Measurements from ENCODE around the gene RSU1. TPM values are rescaled to one million over a fixed set of nuclear protein-coding genes. Genes with fewer than 3 reads are reported as not detected.

Gene RSU1
- total RNA-seq, 1 donor from 2014 or later: 29.0 TPM

DNA sequence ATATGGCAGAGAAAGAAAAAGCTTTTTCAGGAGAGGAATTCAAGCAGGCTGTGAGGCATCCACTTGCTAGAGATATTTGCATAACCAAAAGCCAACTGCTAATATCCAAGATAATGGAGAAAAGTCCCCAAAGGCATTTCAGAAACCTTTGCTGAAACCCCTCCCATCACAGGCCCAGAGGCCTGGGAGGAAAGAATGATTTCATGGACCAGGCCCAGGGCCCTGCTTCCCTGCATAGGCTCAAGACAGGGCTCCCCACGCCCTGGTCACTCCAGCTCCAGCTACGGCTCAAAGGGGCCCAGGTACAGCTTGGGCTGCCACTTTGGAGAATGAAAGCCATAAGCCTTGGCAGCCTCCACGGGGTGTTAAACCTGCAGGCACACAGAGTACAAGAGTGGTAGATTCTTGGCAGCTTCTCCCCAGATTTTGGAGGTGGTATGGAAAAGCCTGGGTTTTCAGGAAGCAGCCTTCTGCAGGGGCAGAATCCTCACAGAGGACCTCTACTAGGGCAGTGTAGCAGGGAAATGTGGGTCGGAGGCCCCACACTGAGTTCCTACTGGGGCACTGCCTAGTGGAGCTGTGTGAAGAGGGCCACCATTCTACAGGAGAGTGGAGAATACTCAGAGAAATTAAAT lies 5.6 kb upstream of the RSU1 start:
- peaks cover 17% of the 10 kb centered on the region for H3K9me3 Mint-ChIP-seq (ENCODE audit: low read depth)
- H3K4me3 Mint-ChIP-seq (ENCODE audit: low read depth): no peak overlapping the region

GRCh38 chr10:16822027-16822426 lies 4.8 kb upstream of the RSU1 start:
- DNase-seq (ENCODE audit: low spot score, unreplicated experiment): no peak
- TF ChIP-seq, protein P1, sequence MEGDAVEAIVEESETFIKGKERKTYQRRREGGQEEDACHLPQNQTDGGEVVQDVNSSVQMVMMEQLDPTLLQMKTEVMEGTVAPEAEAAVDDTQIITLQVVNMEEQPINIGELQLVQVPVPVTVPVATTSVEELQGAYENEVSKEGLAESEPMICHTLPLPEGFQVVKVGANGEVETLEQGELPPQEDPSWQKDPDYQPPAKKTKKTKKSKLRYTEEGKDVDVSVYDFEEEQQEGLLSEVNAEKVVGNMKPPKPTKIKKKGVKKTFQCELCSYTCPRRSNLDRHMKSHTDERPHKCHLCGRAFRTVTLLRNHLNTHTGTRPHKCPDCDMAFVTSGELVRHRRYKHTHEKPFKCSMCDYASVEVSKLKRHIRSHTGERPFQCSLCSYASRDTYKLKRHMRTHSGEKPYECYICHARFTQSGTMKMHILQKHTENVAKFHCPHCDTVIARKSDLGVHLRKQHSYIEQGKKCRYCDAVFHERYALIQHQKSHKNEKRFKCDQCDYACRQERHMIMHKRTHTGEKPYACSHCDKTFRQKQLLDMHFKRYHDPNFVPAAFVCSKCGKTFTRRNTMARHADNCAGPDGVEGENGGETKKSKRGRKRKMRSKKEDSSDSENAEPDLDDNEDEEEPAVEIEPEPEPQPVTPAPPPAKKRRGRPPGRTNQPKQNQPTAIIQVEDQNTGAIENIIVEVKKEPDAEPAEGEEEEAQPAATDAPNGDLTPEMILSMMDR (IDR thresholded peaks at IDR 0.05; ENCODE audit: unreplicated experiment): no peak
- H3K27ac Mint-ChIP-seq: no peak overlapping the region
- peaks cover 3% of the 10 kb centered on the region for H3K4me1 Mint-ChIP-seq (ENCODE audit: low read depth)
- H3K36me3 Mint-ChIP-seq (ENCODE audit: insufficient read depth): peaks cover 4% of the 10 kb centered on the region
- peaks cover 5% of the 10 kb centered on the region for H3K27me3 Mint-ChIP-seq
- H3K9me3 Mint-ChIP-seq (ENCODE audit: low read depth): peaks cover 17% of the 10 kb centered on the region
- no peak overlapping the region for H3K4me3 Mint-ChIP-seq (ENCODE audit: low read depth)

More for the DNA sequence above, 5.6 kb upstream of the RSU1 start:
- no peak for DNase-seq (ENCODE audit: low spot score, unreplicated experiment)
- TF ChIP-seq, protein P1 (IDR thresholded peaks at IDR 0.05; ENCODE audit: unreplicated experiment): no peak
- H3K36me3 Mint-ChIP-seq (ENCODE audit: insufficient read depth): peaks cover 4% of the 10 kb centered on the region
- H3K27me3 Mint-ChIP-seq: peaks cover 5% of the 10 kb centered on the region
- H3K27ac Mint-ChIP-seq: no peak overlapping the region
- peaks cover 3% of the 10 kb centered on the region for H3K4me1 Mint-ChIP-seq (ENCODE audit: low read depth)

DNA sequence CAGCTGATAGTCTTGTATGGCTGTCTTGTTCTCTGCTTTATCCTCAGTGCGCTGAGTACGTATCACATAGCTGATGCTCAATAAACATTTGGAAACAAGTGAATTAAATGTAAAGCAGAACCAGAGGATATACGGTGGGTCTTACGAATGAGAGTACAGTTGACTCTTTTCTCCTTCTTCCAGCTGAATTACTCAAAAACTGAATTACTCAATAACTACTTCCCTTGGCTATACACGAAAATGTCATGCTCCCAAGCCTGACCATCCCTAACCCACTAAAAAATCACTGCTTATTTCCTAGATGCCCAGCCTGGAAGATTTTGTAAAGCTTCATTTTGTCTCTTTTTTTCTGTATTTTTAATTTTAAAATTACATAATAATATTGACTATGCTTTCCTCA lies 3.2 kb upstream of the RSU1 start:
- TF ChIP-seq, protein P1 (IDR thresholded peaks at IDR 0.05; ENCODE audit: unreplicated experiment): no peak
- H3K27me3 Mint-ChIP-seq: peaks cover 5% of the 10 kb centered on the region
- H3K4me3 Mint-ChIP-seq (ENCODE audit: low read depth): no peak overlapping the region
- DNase-seq (ENCODE audit: low spot score, unreplicated experiment): no peak
- H3K9me3 Mint-ChIP-seq (ENCODE audit: low read depth): peaks cover 17% of the 10 kb centered on the region
- peaks cover 8% of the 10 kb centered on the region for H3K4me1 Mint-ChIP-seq (ENCODE audit: low read depth)
- H3K27ac Mint-ChIP-seq: no peak overlapping the region
- H3K36me3 Mint-ChIP-seq (ENCODE audit: insufficient read depth): peaks cover 4% of the 10 kb centered on the region

GRCh38 chr10:16820018-16820417 lies 2.8 kb upstream of the RSU1 start:
- DNase-seq (ENCODE audit: low spot score, unreplicated experiment): no peak
- H3K4me1 Mint-ChIP-seq (ENCODE audit: low read depth): peaks cover 8% of the 10 kb centered on the region
- H3K36me3 Mint-ChIP-seq (ENCODE audit: insufficient read depth): peaks cover 4% of the 10 kb centered on the region
- peaks cover 17% of the 10 kb centered on the region for H3K9me3 Mint-ChIP-seq (ENCODE audit: low read depth)
- peaks cover 5% of the 10 kb centered on the region for H3K27me3 Mint-ChIP-seq
- H3K27ac Mint-ChIP-seq: no peak overlapping the region
- no peak overlapping the region for H3K4me3 Mint-ChIP-seq (ENCODE audit: low read depth)
- TF ChIP-seq, protein P1 (IDR thresholded peaks at IDR 0.05; ENCODE audit: unreplicated experiment): no peak

- TF ChIP-seq, protein P1 (IDR thresholded peaks at IDR 0.05; ENCODE audit: unreplicated experiment): no peak
- DNase-seq (ENCODE audit: low spot score, unreplicated experiment): no peak
- no peak overlapping the region for H3K4me3 Mint-ChIP-seq (ENCODE audit: low read depth)
- peaks cover 4% of the 10 kb centered on the region for H3K36me3 Mint-ChIP-seq (ENCODE audit: insufficient read depth)
- H3K9me3 Mint-ChIP-seq (ENCODE audit: low read depth): peaks cover 17% of the 10 kb centered on the region
- H3K4me1 Mint-ChIP-seq (ENCODE audit: low read depth): peaks cover 8% of the 10 kb centered on the region
- H3K27ac Mint-ChIP-seq: no peak overlapping the region
- H3K27me3 Mint-ChIP-seq: peaks cover 5% of the 10 kb centered on the region
Measured at GRCh38 chr10:16819436-16819835, 2.2 kb upstream of the RSU1 start.

All from progenitor cell of endocrine pancreas (in vitro differentiated cells).